UCSD-AML1 (cell line): ENCODE results near the gene TKTL1.
A peak's percentile ranks its signal among the peaks of the same experiment; 100 is the strongest.

Experiments used
- DNase-seq: peaks from one replicate; lab custom pipeline; 2025; ENCODE audit not compliant: unreplicated experiment; lab: John Stamatoyannopoulos, UW

TKTL1 gene

DNA sequence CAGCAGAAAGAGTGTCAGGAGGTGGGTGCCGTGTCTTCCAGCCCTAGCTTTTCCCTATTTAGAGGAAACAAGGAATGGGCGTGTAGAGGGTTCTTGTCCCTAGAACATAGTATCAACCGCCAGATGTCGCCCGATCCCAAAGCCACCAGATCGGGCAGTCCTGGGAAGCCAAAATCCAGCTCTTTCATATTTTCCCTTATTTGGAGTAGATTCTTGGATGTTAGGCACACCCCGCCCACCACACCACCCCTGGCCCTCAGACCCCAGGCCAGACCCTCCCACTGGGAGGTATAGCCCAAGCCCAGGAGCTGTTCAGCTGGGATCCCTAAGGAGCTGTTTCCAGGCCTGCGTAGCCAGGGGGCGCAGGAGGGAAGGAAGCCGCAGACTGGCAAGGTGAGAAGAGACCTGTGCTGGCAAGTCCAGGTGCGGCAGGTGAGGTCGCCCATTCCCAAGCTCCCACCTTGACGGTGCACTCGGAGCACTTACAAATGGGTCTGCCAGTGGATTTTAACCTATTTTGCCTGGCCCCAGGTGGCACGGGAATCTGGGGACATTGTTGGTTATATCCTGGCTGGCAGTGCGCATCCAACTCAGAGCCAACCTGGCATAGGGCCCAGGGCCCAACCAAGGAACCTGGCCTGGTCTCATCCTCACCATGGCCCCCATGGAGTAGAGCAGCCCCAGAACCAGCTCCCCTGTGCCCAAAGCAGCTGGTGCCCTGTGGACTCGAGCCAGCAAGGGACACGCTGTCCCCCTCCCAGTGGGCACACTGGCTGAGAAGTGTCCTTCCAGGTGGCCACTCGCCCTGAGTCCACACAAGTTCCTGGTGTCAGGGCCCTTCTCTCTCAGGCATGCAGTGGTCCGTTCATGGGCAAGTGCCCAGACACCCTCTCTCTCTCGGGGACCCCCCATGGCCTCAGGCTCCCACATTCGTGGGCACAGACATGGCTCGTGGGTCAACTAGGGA lies 78.0 kb downstream of the TKTL1 start:
- DNase-seq = no peak

DNA sequence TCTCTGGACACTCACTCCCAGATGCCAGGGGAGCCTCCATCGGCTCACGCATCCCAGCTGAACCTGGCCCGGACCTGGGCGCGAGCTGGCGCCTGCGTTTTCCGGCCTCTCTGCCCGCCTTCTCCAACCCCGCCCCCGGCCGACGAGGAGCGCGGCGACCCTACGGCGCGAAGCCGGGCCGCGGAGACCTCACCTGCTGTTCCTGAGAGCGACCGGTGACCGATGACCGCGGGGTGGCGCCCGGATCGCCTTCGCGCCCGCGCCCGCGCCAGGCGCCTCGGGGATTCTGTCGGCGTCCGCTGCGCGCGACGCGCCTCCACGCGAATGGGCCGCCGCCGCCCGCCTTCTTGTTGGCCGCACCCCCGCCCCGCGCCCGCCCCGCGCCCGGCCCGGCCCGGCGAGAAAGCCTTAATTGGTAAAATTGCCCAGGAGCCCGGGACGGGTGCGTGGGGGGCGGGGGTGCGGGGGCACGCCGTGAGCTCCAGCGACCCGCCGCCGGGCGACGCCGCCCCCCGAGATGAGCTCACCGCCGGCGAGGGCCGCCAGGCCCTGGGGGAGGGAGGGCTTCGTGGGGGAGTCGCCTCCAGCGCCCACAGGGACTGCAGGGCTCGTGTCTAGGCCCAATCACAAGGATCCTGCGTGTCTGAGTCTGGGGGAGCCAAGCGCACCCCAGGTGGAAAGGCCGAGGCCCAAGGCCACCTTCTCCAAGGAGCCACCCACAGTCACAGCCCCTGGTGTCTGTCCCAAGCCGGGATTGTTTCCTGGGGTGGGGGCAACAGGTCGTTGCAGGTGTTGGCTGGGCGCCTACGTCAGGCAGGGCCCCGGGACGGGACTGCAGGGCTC lies 78.9 kb downstream of the TKTL1 start, which contains the start of gene FLNA:
Gene FLNA (minus strand): TSS at position 322 of the 843 bp plus-strand sequence. CDS start 3,389 bp downstream, outside the sequence.
- DNase-seq = no peak

DNA sequence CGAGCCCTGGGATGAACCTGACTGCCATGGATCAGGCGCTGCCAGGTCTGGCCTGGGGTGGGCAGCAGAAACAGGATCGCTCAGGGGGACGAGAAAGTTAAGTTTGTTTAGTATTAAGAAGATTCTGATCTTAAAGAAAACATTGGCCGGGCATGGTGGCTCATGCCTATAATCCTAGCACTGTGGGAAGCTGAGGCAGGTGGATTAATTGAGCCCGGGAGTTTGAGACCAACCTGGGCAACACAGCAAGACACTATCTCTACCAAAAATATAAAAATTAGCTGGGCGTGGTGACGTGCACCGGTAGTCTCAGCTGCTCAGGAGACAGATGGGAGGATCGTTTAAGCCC lies 79.5 kb downstream of the TKTL1 start:
- DNase-seq = no peak

DNA sequence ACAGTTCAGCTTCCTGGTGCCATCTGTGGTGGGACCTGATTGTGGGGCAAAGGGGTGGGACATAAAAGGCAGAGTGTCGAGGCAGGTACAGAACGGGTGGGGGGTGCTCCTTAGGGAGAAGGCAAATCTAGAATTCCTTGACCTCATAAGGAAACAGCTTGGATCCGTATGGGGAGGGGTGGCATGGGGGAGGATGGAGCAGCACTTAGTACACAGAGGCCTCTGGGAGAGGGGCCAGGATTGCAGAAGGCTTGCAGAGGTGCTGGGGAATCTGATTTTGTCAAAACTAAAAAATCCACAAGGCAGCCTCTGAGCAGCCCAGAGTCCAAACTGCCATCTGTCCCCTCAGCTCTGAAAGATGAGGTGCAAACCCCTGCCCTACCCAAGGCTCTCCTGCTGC lies 81.2 kb downstream of the TKTL1 start:
- DNase-seq = no peak

DNA sequence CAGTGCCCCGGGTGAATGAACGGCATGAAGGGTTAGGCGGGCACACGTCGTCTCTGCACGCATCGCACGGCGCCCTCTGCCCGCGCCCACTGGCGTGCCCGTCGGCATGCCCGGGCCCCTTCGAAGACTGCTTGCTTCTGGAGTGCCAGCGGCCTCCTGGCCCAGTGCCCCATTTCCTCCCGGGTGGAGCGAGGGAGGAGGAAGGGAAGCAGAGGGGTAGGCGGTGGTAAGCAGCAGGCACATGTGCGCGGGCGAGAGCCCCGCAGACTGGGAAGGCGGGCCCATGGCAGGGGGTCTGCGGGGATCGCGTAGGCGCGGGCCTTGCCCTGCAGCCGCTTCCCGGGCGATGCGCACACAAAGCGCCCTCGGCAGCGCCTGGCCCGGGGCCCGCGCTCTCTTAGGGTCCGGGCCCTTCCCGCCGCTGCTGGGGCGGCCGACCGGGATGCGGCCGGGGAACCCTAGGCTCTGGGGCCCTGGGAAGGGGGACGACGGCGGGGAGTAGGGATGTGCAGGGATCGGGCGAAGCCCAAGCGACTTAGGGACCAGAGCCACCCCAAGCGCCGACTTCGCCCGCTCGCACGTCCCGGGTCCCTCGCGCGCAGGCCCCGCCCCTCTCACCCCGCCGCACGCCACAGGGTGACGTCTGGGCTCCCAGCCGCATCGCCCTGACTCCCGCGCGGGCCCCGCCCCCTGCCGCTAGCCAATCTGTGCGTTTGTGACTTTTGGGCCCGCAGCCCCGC lies 82.6 kb downstream of the TKTL1 start:
- DNase-seq = peak; percentile 57

DNA sequence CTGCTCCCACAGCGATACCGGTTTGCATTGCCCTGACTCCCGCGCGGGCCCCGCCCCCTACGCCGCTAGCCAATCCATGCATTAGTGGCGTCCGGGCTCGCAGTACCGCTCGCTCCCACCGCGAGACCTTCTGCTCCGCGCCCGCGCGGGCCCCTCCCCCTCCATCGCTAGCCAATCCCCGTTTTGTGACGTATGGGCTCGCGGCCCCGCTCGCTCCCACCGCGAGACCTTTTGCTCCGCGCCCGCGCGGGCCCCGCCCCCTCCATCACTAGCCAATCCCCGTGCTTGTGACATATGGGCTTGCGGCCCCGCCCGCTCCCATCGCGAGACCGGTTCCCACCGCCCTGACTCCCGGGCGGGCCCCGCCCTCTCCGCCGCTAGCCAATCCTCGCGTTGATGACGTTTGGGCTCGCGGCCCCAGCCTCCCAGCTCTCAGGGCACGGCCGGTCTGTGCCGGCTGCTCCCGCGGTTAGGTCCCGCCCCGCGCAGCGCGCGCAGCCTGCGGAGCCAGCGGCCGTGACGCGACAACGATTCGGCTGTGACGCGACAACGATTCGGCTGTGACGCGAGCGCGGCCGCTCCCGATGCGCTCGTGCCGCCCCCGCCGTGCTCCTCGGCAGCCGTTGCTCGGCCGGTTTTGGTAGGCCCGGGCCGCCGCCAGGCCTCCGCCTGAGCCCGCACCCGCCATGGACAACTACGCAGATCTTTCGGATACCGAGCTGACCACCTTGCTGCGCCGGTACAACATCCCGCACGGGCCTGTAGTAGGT lies 83.4 kb downstream of the TKTL1 start, which contains the start of gene EMD:
Gene EMD (plus strand): TSS at position 497 of the 770 bp plus-strand sequence. CDS start 190 bp downstream, at position 687.
- DNase-seq = peak; percentile 100

DNA sequence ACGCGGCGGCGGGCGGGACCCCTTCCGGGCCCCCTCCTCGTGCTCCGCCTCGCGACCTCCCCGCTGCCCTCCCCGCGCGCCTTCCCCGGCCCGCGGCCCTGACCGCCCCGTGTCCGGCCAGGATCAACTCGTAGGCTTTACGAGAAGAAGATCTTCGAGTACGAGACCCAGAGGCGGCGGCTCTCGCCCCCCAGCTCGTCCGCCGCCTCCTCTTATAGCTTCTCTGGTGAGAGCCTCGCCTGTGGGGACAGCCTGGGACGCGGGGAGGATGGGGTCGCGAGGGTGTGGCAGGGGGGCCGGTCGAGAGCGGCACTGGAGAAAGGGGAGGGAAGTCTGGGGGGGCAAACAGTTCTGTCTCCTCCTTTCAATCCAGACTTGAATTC lies 84.0 kb downstream of the TKTL1 start:
- no peak for DNase-seq
